Keratinocyte (primary cell): ENCODE measurements around the gene QSOX2. TPM values are rescaled to one million over a fixed set of nuclear protein-coding genes. Genes with fewer than 3 reads are reported as not detected.
A peak's percentile ranks its signal among the peaks of the same experiment; 100 is the strongest.

Source experiments
- DNase-seq: peaks from one replicate; pipeline ENCODE4 v3.0.0-alpha.2; 2011; ENCODE audit warnings: low read depth, missing footprints, low spot score
- FAIRE-seq: peaks from 2 replicates; lab custom pipeline; 2011; peaks lifted over from hg19 to GRCh38; lab: Jason Lieb, UNC
- H2AFZ ChIP-seq: 2 replicates; pipeline ENCODE4 v1.6.0; 2012; ENCODE audit warnings: low read length, control low read depth, inconsistent platforms; ENCODE audit not compliant: control insufficient read depth
- H3K27ac ChIP-seq: 2 replicates; pipeline ENCODE4 v1.5.1; 2011; ENCODE audit warnings: low read length; ENCODE audit not compliant: control insufficient read depth, insufficient read depth
- H3K27me3 ChIP-seq: 3 replicates; pipeline ENCODE4 v1.6.0; 2011; ENCODE audit warnings: low read length; ENCODE audit not compliant: control insufficient read depth, insufficient read depth; ENCODE audit errors: extremely low read depth
- H3K36me3 ChIP-seq, 2 experiments: 2 replicates in 1 of 2; 3 replicates in 1 of 2; pipeline ENCODE4 v1.5.1; 2011; ENCODE audit warnings: low read length in 2 of 2, mild to moderate bottlenecking in 1 of 2; ENCODE audit not compliant: control insufficient read depth in 2 of 2, insufficient read depth in 2 of 2; ENCODE audit errors: extremely low read depth in 1 of 2
- H3K4me1 ChIP-seq: 3 replicates; pipeline ENCODE4 v1.5.1; 2011; ENCODE audit warnings: low read length; ENCODE audit not compliant: control insufficient read depth, insufficient read depth; ENCODE audit errors: extremely low read depth
- H3K4me2 ChIP-seq: 3 replicates; pipeline ENCODE4 v1.6.0; 2011; ENCODE audit warnings: low read depth, low read length; ENCODE audit not compliant: control insufficient read depth, insufficient read depth; ENCODE audit errors: extremely low read depth
- H3K4me3 ChIP-seq, 3 experiments: fragments of 200-600 bp in 1 of 3; sonication (generic) in 1 of 3; 2 replicates in 2 of 3; 3 replicates in 1 of 3; pipeline ENCODE4 v1.5.1; 2011 to 2016; ENCODE audit warnings: low read length in 3 of 3, mild to moderate bottlenecking in 3 of 3, control low read depth in 2 of 3, inconsistent platforms in 1 of 3, low read depth in 1 of 3, mixed read lengths in 1 of 3, mixed run types in 1 of 3, moderate library complexity in 1 of 3; ENCODE audit not compliant: control insufficient read depth in 2 of 3, insufficient read depth in 2 of 3; ENCODE audit errors: extremely low read depth in 1 of 3
- H3K79me2 ChIP-seq: 2 replicates; pipeline ENCODE4 v1.6.0; 2012; ENCODE audit warnings: low read length; ENCODE audit not compliant: control insufficient read depth, insufficient read depth
- H3K9ac ChIP-seq: 3 replicates; pipeline ENCODE4 v1.6.0; 2011; ENCODE audit warnings: low read length; ENCODE audit not compliant: control insufficient read depth, insufficient read depth; ENCODE audit errors: extremely low read depth
- H3K9me1 ChIP-seq: 3 replicates; pipeline ENCODE4 v1.6.0; 2011; ENCODE audit warnings: low read length; ENCODE audit not compliant: control insufficient read depth, insufficient read depth; ENCODE audit errors: extremely low read depth
- H3K9me3 ChIP-seq: 2 replicates; pipeline ENCODE4 v1.5.1; 2012; ENCODE audit warnings: low read depth, low read length; ENCODE audit not compliant: control insufficient read depth
- H4K20me1 ChIP-seq: 3 replicates; pipeline ENCODE4 v1.6.0; 2011; ENCODE audit warnings: low read length; ENCODE audit not compliant: control insufficient read depth, insufficient read depth; ENCODE audit errors: extremely low read depth
- CTCF ChIP-seq, 3 experiments: IDR thresholded peaks in 1 of 3; conservative IDR thresholded peaks in 1 of 3; optimal IDR thresholded peaks in 1 of 3; 2 replicates in 2 of 3; 3 replicates in 1 of 3; pipeline versions ENCODE3 to v1.5.1; 2011; ENCODE audit warnings: low read length in 3 of 3, mild to moderate bottlenecking in 3 of 3, moderate library complexity in 2 of 3, control low read depth in 1 of 3, inconsistent platforms in 1 of 3; ENCODE audit not compliant: insufficient read depth in 2 of 3; ENCODE audit errors: extremely low read depth in 1 of 3
- EZH2 ChIP-seq: IDR thresholded peaks from one replicate; pipeline ENCODE4 v1.6.1; 2012; ENCODE audit warnings: inconsistent platforms, mild to moderate bottlenecking, low read length, moderate library complexity
- dilution Hi-C: fragments of 300-500 bp; cut with MboI; formaldehyde crosslinking; loops from one replicate; pipeline ENCODE4 v1.7.0; 2020; ENCODE audit warnings: low sequenced_read_pairs; ENCODE audit not compliant: extremely low pct_ligation_motif_present
- polyA plus RNA-seq, 5 experiments: library from polyadenylated mRNA; depleted of rRNA in 3 of 5; stranded (reverse) in 3 of 5; stranded (forward) in 1 of 5; unstranded in 1 of 5; fragments of >200 nt; gene quantifications; 1 replicate in 1 of 5; 2 replicates in 3 of 5; 3 replicates in 1 of 5; pipeline versions ENCODE4 v1.2.1 to v1.2.3, GENCODE V29; 2011 to 2012; ENCODE audit warnings: missing spikeins in 2 of 5, low read depth in 1 of 5, low replicate concordance in 1 of 5

QSOX2 gene
- polyA plus RNA-seq, 1 donor (not counting 4 experiments of a cell fraction or from before 2014, with no cell fraction given) = 11.9 TPM

- Histone ChIP-seq H3K9ac (no peak overlapping the region), H3K4me3 (peak overlapping the region in 1 of 3 experiments; percentile 41), H3K36me3 (peaks cover 17 to 19% of the 10 kb centered on the region in 2 experiments), H3K4me2 (peak overlapping the region; percentile 69), H3K27ac (peak overlapping the region; percentile 42), H3K79me2 (no peaks in the 10 kb centered on the region), H4K20me1 (peaks cover 41% of the 10 kb centered on the region), H2AFZ (no peak overlapping the region), H3K27me3 (no peaks in the 10 kb centered on the region), H3K9me1 (peaks cover 9% of the 10 kb centered on the region), H3K9me3 (no peaks in the 10 kb centered on the region), H3K4me1 (peaks cover 24% of the 10 kb centered on the region)
- TF ChIP-seq EZH2 (no peak), CTCF (optimal IDR thresholded peaks at IDR 0.05 in 1 of 3, IDR thresholded peaks at IDR 0.05 in 1 of 3, conservative IDR thresholded peaks at IDR 0.05 in 1 of 3; ENCODE audit: extremely low read depth in 1 of 3, insufficient read depth in 2 of 3, low read length in 3 of 3) (no peak)
- FAIRE-seq = peak; percentile 92
- DNase-seq = peak; percentile 75
- dilution Hi-C loops = no loop called here
These were observed 26.3 kb downstream of the QSOX2 start for GRCh38 chr9:136219276-136219675.

GRCh38 chr9:136218673-136219072 is 26.9 kb downstream of the QSOX2 start:
- dilution Hi-C loops = no loop called here
- peaks cover 41% of the 10 kb centered on the region for H4K20me1 ChIP-seq
- no peaks in the 10 kb centered on the region for H3K79me2 ChIP-seq
- peaks cover 9% of the 10 kb centered on the region for H3K9me1 ChIP-seq
- H3K9me3 ChIP-seq = no peaks in the 10 kb centered on the region
- FAIRE-seq (no peak), DNase-seq (no peak)
- H3K9ac ChIP-seq = no peak overlapping the region
- no peak overlapping the region for H3K4me3 ChIP-seq
- H3K4me2 ChIP-seq = peak overlapping the region; percentile 69
- no peak for TF ChIP-seq EZH2
- TF ChIP-seq CTCF (optimal IDR thresholded peaks at IDR 0.05 in 1 of 3, IDR thresholded peaks at IDR 0.05 in 1 of 3, conservative IDR thresholded peaks at IDR 0.05 in 1 of 3; ENCODE audit: extremely low read depth in 1 of 3, insufficient read depth in 2 of 3, low read length in 3 of 3) = no peak
- no peaks in the 10 kb centered on the region for H3K27me3 ChIP-seq
- peaks cover 24% of the 10 kb centered on the region for H3K4me1 ChIP-seq
- H2AFZ ChIP-seq = no peak overlapping the region
- no peak overlapping the region for H3K27ac ChIP-seq
- H3K36me3 ChIP-seq = peaks cover 19 to 22% of the 10 kb centered on the region in 2 experiments
